WTC11 (cell line): Measurements from ENCODE around the gene IGFBP2. TPM values are rescaled to one million over a fixed set of nuclear protein-coding genes. Genes with fewer than 3 reads are reported as not detected.
A peak's percentile ranks its signal among the peaks of the same experiment; 100 is the strongest.

Experiments
- ATAC-seq: fragments of 200-7000 bp; cut with Tn5 transposase; 2 replicates; pipeline ENCODE4 v1.10.0; 2021; ENCODE audit warnings: mild to moderate bottlenecking, moderate library complexity
- CTCF ChIA-PET: fragments of 300-600 bp; sonication (Branson Sonifier 250); formaldehyde crosslinking; loops from one replicate; lab custom pipeline; 2021; ENCODE audit warnings: antibody characterized with exemption; lab: Charles Lee
- POLR2A ChIA-PET: fragments of 350-600 bp; sonication (Branson Sonifier 250); formaldehyde crosslinking; loops from one replicate; lab custom pipeline; 2021; ENCODE audit warnings: antibody characterized with exemption; lab: Charles Lee
- DNase-seq: peaks from one replicate; pipeline ENCODE4 v3.0.0; 2021; ENCODE audit warnings: low spot score
- H3K27ac Mint-ChIP-seq: 2 replicates; pipeline ENCODE4 v1.8.0; 2021; ENCODE audit warnings: mixed read lengths
- H3K27me3 Mint-ChIP-seq: 2 replicates; pipeline ENCODE4 v1.8.0; 2021; ENCODE audit warnings: low read depth, mild to moderate bottlenecking, moderate library complexity, mixed read lengths
- H3K36me3 Mint-ChIP-seq: 2 replicates; pipeline ENCODE4 v1.8.0; 2021; ENCODE audit warnings: mixed read lengths
- H3K4me1 Mint-ChIP-seq: 2 replicates; pipeline ENCODE4 v1.8.0; 2022; ENCODE audit warnings: mixed read lengths
- H3K4me3 Mint-ChIP-seq: 2 replicates; pipeline ENCODE4 v1.8.0; 2021; ENCODE audit warnings: mild to moderate bottlenecking, moderate library complexity, mixed read lengths
- H3K9me3 Mint-ChIP-seq: 2 replicates; pipeline ENCODE4 v1.8.0; 2021; ENCODE audit warnings: mixed read lengths
- ARID4B ChIP-seq: sonication (generic); formaldehyde crosslinking; IDR thresholded peaks from 2 replicates; pipeline ENCODE4 v1.8.0; 2023; ENCODE audit warnings: missing genetic modification reagents, mild to moderate bottlenecking, borderline replicate concordance
- CREM ChIP-seq: sonication (generic); formaldehyde crosslinking; IDR thresholded peaks from 2 replicates; pipeline ENCODE4 v1.8.1; 2022; ENCODE audit warnings: mild to moderate bottlenecking, missing genetic modification reagents, moderate library complexity
- ETV6 ChIP-seq: sonication (generic); formaldehyde crosslinking; IDR thresholded peaks from 2 replicates; pipeline ENCODE4 v1.8.1; 2022; ENCODE audit warnings: mild to moderate bottlenecking, missing genetic modification reagents
- HMGA2 ChIP-seq: fragments of 250-450 bp; sonication (Bioruptor Pico); IDR thresholded peaks from 2 replicates; pipeline ENCODE4 v1.4.0; 2021; ENCODE audit warnings: mild to moderate bottlenecking, moderate library complexity
- MXD4 ChIP-seq: fragments of 250-450 bp; sonication (Bioruptor Pico); IDR thresholded peaks from 2 replicates; pipeline ENCODE4 v1.8.0; 2021; ENCODE audit warnings: mild to moderate bottlenecking, moderate library complexity, borderline replicate concordance
- MYBL2 ChIP-seq: sonication (generic); formaldehyde crosslinking; IDR thresholded peaks from 2 replicates; pipeline ENCODE4 v1.8.1; 2023; ENCODE audit warnings: mild to moderate bottlenecking, moderate library complexity, missing genetic modification reagents
- TEAD4 ChIP-seq: sonication (generic); formaldehyde crosslinking; IDR thresholded peaks from 2 replicates; pipeline ENCODE4 v1.8.0; 2022; ENCODE audit warnings: mild to moderate bottlenecking, missing genetic modification reagents
- ZNF671 ChIP-seq: fragments of 250-450 bp; sonication (Bioruptor Pico); IDR thresholded peaks from 2 replicates; pipeline ENCODE4 v1.8.0; 2021; ENCODE audit warnings: mild to moderate bottlenecking
- total RNA-seq: library from RNA; stranded (reverse); gene quantifications from 3 replicates; pipeline ENCODE4 v1.2.3, GENCODE V29; 2021
- TF ChIP-seq, protein P1 (sequence below): sonication (generic); formaldehyde crosslinking; IDR thresholded peaks from 2 replicates; pipeline ENCODE4 v1.8.1; 2022; ENCODE audit warnings: missing genetic modification reagents, borderline replicate concordance
- TF ChIP-seq, protein P2 (sequence below): fragments of 250-450 bp; sonication (Bioruptor Pico); conservative IDR thresholded peaks from 2 replicates; pipeline ENCODE4 v1.9.0; 2021; ENCODE audit warnings: mild to moderate bottlenecking
- TF ChIP-seq, protein P3 (sequence below): sonication (generic); formaldehyde crosslinking; IDR thresholded peaks from 2 replicates; pipeline ENCODE4 v1.8.0; 2023; ENCODE audit warnings: missing genetic modification reagents
- TF ChIP-seq, protein P4 (sequence below): sonication (generic); formaldehyde crosslinking; IDR thresholded peaks from 2 replicates; pipeline ENCODE4 v1.8.1; 2023; ENCODE audit warnings: mild to moderate bottlenecking, missing genetic modification reagents, moderate library complexity

IGFBP2 gene
- total RNA-seq, 1 experiment from 2014 or later = 514 TPM

DNA sequence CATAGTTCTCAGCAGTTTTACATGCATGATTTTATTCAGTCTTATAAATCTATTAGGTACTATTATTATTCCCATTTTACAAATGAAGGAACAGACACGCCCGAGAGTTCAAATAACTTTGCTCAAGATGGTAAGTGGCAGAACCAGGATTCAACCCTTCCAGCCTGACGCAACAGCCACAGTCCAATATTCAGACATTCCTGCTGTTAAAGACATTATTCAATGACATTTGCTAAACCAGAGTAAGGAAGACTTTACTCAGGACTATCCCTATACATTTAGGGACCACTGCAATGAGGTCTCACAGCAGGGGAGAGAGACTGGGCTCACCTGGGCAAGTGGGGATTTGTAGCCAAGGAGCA, 29.4 kb upstream of the IGFBP2 start:
- ATAC-seq (no peak), DNase-seq (no peak)
- Mint-ChIP-seq H3K4me1 (peaks cover 59% of the 10 kb centered on the region), H3K27ac (peak overlapping the region; percentile 38; the same call in 1 of the 2 replicates), H3K4me3 (no peak overlapping the region), H3K9me3 (no peaks in the 10 kb centered on the region; the same call in 1 of the 2 replicates), H3K36me3 (no peaks in the 10 kb centered on the region), H3K27me3 (peaks cover 10% of the 10 kb centered on the region)
- ChIA-PET CTCF (interaction anchor here (0.6 to 0.9 kb wide), 2 partner anchors 23 to 62 kb away, joined by 3 to 5 read pairs; no protein-coding TSS in a partner anchor), POLR2A (no interaction called here)
- TF ChIP-seq, protein P1, sequence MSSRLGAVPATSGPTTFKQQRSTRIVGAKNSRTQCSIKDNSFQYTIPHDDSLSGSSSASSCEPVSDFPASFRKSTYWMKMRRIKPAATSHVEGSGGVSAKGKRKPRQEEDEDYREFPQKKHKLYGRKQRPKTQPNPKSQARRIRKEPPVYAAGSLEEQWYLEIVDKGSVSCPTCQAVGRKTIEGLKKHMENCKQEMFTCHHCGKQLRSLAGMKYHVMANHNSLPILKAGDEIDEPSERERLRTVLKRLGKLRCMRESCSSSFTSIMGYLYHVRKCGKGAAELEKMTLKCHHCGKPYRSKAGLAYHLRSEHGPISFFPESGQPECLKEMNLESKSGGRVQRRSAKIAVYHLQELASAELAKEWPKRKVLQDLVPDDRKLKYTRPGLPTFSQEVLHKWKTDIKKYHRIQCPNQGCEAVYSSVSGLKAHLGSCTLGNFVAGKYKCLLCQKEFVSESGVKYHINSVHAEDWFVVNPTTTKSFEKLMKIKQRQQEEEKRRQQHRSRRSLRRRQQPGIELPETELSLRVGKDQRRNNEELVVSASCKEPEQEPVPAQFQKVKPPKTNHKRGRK (CRISPR knock-in tag) = no peak
- TF ChIP-seq TEAD4 (no peak), ETV6 (CRISPR knock-in tag) (no peak), CREM (CRISPR knock-in tag) (no peak), HMGA2 (no peak), ZNF671 (CRISPR knock-in tag) (no peak), ARID4B (CRISPR knock-in tag) (no peak), MYBL2 (CRISPR knock-in tag) (no peak)
- TF ChIP-seq, protein P2, sequence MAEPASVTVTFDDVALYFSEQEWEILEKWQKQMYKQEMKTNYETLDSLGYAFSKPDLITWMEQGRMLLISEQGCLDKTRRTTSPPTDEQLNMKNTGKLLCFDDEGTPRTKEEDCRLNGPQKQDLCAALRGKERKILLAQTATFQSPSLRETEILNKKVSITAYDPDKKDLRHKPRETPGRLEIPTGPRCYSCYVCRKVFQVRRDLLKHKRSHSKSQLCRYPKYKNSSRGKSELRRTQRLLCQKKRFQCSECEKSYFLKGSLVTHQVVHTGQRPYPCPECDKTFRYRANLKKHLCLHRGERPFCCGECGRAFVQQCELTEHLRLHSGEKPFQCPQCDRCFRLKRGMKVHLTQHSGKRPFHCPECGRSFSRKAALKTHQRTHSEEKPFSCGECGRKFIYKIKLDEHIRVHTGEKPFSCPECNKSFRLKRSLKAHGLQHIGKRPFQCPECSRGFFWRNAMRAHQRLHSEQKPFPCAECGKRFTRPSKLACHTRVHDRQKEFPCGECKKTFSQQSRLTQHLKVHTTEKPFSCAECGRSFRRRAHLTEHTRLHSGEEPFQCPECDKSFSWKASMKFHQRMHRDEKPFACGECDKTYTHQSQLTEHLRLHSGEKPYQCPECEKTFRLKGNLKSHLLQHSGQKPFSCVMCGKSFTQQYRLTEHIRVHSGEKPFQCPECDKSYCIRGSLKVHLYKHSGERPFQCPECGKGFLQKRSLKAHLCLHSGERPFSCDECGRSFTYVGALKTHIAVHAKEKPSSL (CRISPR knock-in tag) = no peak
- TF ChIP-seq, protein P3, sequence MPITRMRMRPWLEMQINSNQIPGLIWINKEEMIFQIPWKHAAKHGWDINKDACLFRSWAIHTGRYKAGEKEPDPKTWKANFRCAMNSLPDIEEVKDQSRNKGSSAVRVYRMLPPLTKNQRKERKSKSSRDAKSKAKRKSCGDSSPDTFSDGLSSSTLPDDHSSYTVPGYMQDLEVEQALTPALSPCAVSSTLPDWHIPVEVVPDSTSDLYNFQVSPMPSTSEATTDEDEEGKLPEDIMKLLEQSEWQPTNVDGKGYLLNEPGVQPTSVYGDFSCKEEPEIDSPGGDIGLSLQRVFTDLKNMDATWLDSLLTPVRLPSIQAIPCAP (CRISPR knock-in tag) = no peak
- TF ChIP-seq, protein P4, sequence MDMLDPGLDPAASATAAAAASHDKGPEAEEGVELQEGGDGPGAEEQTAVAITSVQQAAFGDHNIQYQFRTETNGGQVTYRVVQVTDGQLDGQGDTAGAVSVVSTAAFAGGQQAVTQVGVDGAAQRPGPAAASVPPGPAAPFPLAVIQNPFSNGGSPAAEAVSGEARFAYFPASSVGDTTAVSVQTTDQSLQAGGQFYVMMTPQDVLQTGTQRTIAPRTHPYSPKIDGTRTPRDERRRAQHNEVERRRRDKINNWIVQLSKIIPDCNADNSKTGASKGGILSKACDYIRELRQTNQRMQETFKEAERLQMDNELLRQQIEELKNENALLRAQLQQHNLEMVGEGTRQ (CRISPR knock-in tag) = no peak

GRCh38 chr2:216604458-216604857, 28.8 kb upstream of the IGFBP2 start:
- H3K4me3 Mint-ChIP-seq = no peak overlapping the region
- CTCF ChIA-PET = interaction anchor here (0.6 to 0.9 kb wide), 3 partner anchors 23 to 62 kb away, joined by 3 to 5 read pairs (median 3); no protein-coding TSS in a partner anchor
- peaks cover 10% of the 10 kb centered on the region for H3K27me3 Mint-ChIP-seq
- ATAC-seq (no peak), DNase-seq (no peak)
- H3K4me1 Mint-ChIP-seq = peaks cover 57% of the 10 kb centered on the region
- POLR2A ChIA-PET = no interaction called here
- no peaks in the 10 kb centered on the region for H3K36me3 Mint-ChIP-seq
- H3K9me3 Mint-ChIP-seq = no peaks in the 10 kb centered on the region; the same call in 1 of the 2 replicates
- TF ChIP-seq MXD4 (CRISPR knock-in tag) = no peak
- H3K27ac Mint-ChIP-seq = no peak overlapping the region
